HepG2 (cell line): ENCODE results near the gene COPS7B. TPM values are rescaled to one million over a fixed set of nuclear protein-coding genes. Genes with fewer than 3 reads are reported as not detected.
A peak's percentile ranks its signal among the peaks of the same experiment; 100 is the strongest.

Source experiments
- BCL3 ChIP-seq: sonication (generic); formaldehyde crosslinking; IDR thresholded peaks from 2 replicates; pipeline ENCODE4 v1.5.1; 2020; ENCODE audit warnings: mild to moderate bottlenecking, missing genetic modification reagents, moderate library complexity
- FIP1L1 ChIP-seq: fragments of 200-400 bp; formaldehyde crosslinking; IDR thresholded peaks from 2 replicates; pipeline ENCODE4 v1.6.1; 2018; ENCODE audit warnings: low read depth, mild to moderate bottlenecking, low read length, moderate library complexity, borderline replicate concordance; ENCODE audit not compliant: insufficient read depth
- HNRNPL ChIP-seq: fragments of 200-400 bp; formaldehyde crosslinking; IDR thresholded peaks from 2 replicates; pipeline ENCODE4 v1.6.1; 2017; ENCODE audit warnings: mild to moderate bottlenecking, low read depth, low read length
- KAT2B ChIP-seq: fragments of 150-350 bp; IDR thresholded peaks from 2 replicates; pipeline ENCODE4 v1.6.1; 2014; ENCODE audit warnings: low read depth, low read length, borderline replicate concordance
- KLF12 ChIP-seq: sonication (generic); formaldehyde crosslinking; IDR thresholded peaks from 2 replicates; pipeline ENCODE4 v1.4.0; 2020; ENCODE audit warnings: missing genetic modification reagents, borderline replicate concordance
- KLF6 ChIP-seq: IDR thresholded peaks from 2 replicates; pipeline ENCODE4 v1.8.0; 2016; ENCODE audit warnings: missing biosample characterization, missing genetic modification reagents
- PHF20 ChIP-seq: sonication (generic); formaldehyde crosslinking; IDR thresholded peaks from 2 replicates; pipeline ENCODE4 v1.5.0; 2020; ENCODE audit warnings: mild to moderate bottlenecking, missing genetic modification reagents
- PHF8 ChIP-seq: sonication (generic); formaldehyde crosslinking; IDR thresholded peaks from 2 replicates; pipeline ENCODE4 v1.5.0; 2020; ENCODE audit warnings: missing genetic modification reagents
- SALL2 ChIP-seq: sonication (generic); formaldehyde crosslinking; IDR thresholded peaks from 2 replicates; pipeline ENCODE4 v1.8.1; 2023; ENCODE audit warnings: mild to moderate bottlenecking, missing genetic modification reagents, inconsistent platforms
- SYNCRIP ChIP-seq: fragments of 200-400 bp; formaldehyde crosslinking; IDR thresholded peaks from 2 replicates; pipeline ENCODE4 v1.6.1; 2018; ENCODE audit warnings: mild to moderate bottlenecking, low read depth, low read length; ENCODE audit not compliant: insufficient read depth
- TBP ChIP-seq: sonication (generic); formaldehyde crosslinking; IDR thresholded peaks from 2 replicates; pipeline ENCODE4 v1.5.0; 2020; ENCODE audit warnings: missing genetic modification reagents
- TEAD3 ChIP-seq: optimal IDR thresholded peaks from 2 replicates; pipeline ENCODE3; 2016; ENCODE audit warnings: borderline replicate concordance
- ZBTB2 ChIP-seq: sonication (generic); formaldehyde crosslinking; IDR thresholded peaks from 2 replicates; pipeline ENCODE4 v1.8.0; 2022; ENCODE audit warnings: low read depth, missing genetic modification reagents
- ZBTB39 ChIP-seq: sonication (generic); formaldehyde crosslinking; IDR thresholded peaks from 2 replicates; pipeline ENCODE4 v1.5.0; 2020; ENCODE audit warnings: missing genetic modification reagents
- ZBTB49 ChIP-seq: sonication (generic); formaldehyde crosslinking; IDR thresholded peaks from 2 replicates; pipeline ENCODE4 v1.4.0; 2020; ENCODE audit warnings: missing genetic modification reagents, borderline replicate concordance
- ZNF556 ChIP-seq: sonication (generic); formaldehyde crosslinking; IDR thresholded peaks from 2 replicates; pipeline ENCODE4 v1.4.0; 2020; ENCODE audit warnings: mild to moderate bottlenecking, missing genetic modification reagents, borderline replicate concordance
- ZNF747 ChIP-seq: sonication (generic); formaldehyde crosslinking; IDR thresholded peaks from 2 replicates; pipeline ENCODE4 v1.8.1; 2023; ENCODE audit warnings: missing genetic modification reagents, mild to moderate bottlenecking, borderline replicate concordance
- ZNF766 ChIP-seq: sonication (generic); formaldehyde crosslinking; IDR thresholded peaks from 2 replicates; pipeline ENCODE4 v1.5.0; 2020; ENCODE audit warnings: missing genetic modification reagents, borderline replicate concordance
- ZNF773 ChIP-seq: sonication (generic); formaldehyde crosslinking; IDR thresholded peaks from 2 replicates; pipeline ENCODE4 v1.4.0; 2020; ENCODE audit warnings: missing genetic modification reagents, borderline replicate concordance
- ZNF883 ChIP-seq: sonication (generic); formaldehyde crosslinking; IDR thresholded peaks from 2 replicates; pipeline ENCODE4 v1.5.1; 2020; ENCODE audit warnings: mild to moderate bottlenecking, missing genetic modification reagents; ENCODE audit errors: not compliant biosample characterization
- polyA plus RNA-seq, 8 experiments: library from polyadenylated mRNA; depleted of rRNA in 3 of 8; stranded (reverse) in 7 of 8; unstranded in 1 of 8; fragments of >200 nt; fragmentation: Illumina TruSeq in 4 of 8; extraction: Trizol in 4 of 8; gene quantifications; 2 replicates each; pipeline versions ENCODE4 v1.2.1 to v1.2.3, GENCODE V29; 2011 to 2016; ENCODE audit warnings: low read depth in 4 of 8, missing spikeins in 1 of 8, mixed read lengths in 1 of 8; ENCODE audit not compliant: insufficient read depth in 1 of 8
- total RNA-seq, 5 experiments: library from RNA; depleted of rRNA; stranded (reverse); fragments of >200 nt; fragmentation: Illumina TruSeq; extraction: Trizol; gene quantifications; 2 replicates each; pipeline ENCODE4 v1.2.3, GENCODE V29; 2016; ENCODE audit warnings: low read depth in 1 of 5

The COPS7B gene
- total and polyA plus RNA-seq, 2 of the 13 experiments (the other 11 are each of a cell fraction or from before 2014, with no cell fraction given) = 30.6 to 62.7 TPM

- TF ChIP-seq TBP (CRISPR knock-in tag) (no peak), ZBTB49 (CRISPR knock-in tag) (peak; percentile 86; the same call in 1 of the 2 replicates), FIP1L1 (no peak; the same call in 1 of the 2 replicates), PHF8 (CRISPR knock-in tag) (peak; percentile 96), ZNF556 (peak; percentile 100), ZNF766 (CRISPR knock-in tag) (peak; percentile 93), KLF6 (CRISPR knock-in tag) (peak; percentile 98; the same call in 1 of the 2 replicates), SYNCRIP (no peak), KLF12 (peak; percentile 69; the same call in 1 of the 2 replicates), ZNF747 (CRISPR knock-in tag) (peak; percentile 100), BCL3 (CRISPR knock-in tag) (peak; percentile 85; the same call in 1 of the 2 replicates), SALL2 (CRISPR knock-in tag) (peak; percentile 99), TEAD3 (CRISPR knock-in tag) (peak; percentile 96), ZBTB2 (CRISPR knock-in tag) (peak; percentile 92), HNRNPL (peak; percentile 73), PHF20 (CRISPR knock-in tag) (peak; percentile 98), ZNF883 (CRISPR knock-in tag) (peak; percentile 88), ZNF773 (CRISPR knock-in tag) (peak; percentile 32; the same call in 1 of the 2 replicates), KAT2B (no peak), ZBTB39 (CRISPR knock-in tag) (0 out of 2 replicates have a peak, but pooled peaks have one; percentile 61)
Observed at GRCh38 chr2:231786177-231786916, at the start of gene COPS7B (continued).
